SK-N-SH treated with all-trans-retinoic acid at 6 μM for 48 hours (cell line): Measurements from ENCODE around the gene NPC1.
"Not testable (repeated sequence)": the region's sequence is repeated elsewhere in the genome, so short reads cannot be mapped to it uniquely, and the experiment has no call there.

Experiments
- ATAC-seq: fragments of 200-7000 bp; cut with Tn5 transposase; 3 replicates; pipeline ENCODE4 v1.9.1; 2020; ENCODE audit warnings: mild to moderate bottlenecking, moderate library complexity
- CSDC2 ChIP-seq: fragments of 250-450 bp; sonication (Bioruptor Pico); IDR thresholded peaks from 2 replicates; pipeline ENCODE4 v1.5.0; 2020; ENCODE audit warnings: mild to moderate bottlenecking, moderate library complexity
- ESRRG ChIP-seq: fragments of 250-450 bp; sonication (Bioruptor Pico); IDR thresholded peaks from 2 replicates; pipeline ENCODE4 v1.6.1; 2021; ENCODE audit warnings: mild to moderate bottlenecking
- ISL1 ChIP-seq: fragments of 250-450 bp; sonication (Bioruptor Pico); IDR thresholded peaks from 2 replicates; pipeline ENCODE4 v2.1.2; 2022; ENCODE audit warnings: mild to moderate bottlenecking, moderate library complexity
- OSR1 ChIP-seq: fragments of 250-450 bp; sonication (Bioruptor Pico); IDR thresholded peaks from 2 replicates; pipeline ENCODE4 v1.8.0; 2022; ENCODE audit warnings: moderate library complexity, mild to moderate bottlenecking, inconsistent platforms
- RARB ChIP-seq: fragments of 250-450 bp; sonication (Bioruptor Pico); IDR thresholded peaks from 2 replicates; pipeline ENCODE4 v1.8.0; 2021; ENCODE audit warnings: mild to moderate bottlenecking, moderate library complexity
- SNAI2 ChIP-seq: fragments of 250-450 bp; sonication (Bioruptor Pico); IDR thresholded peaks from 2 replicates; pipeline ENCODE4 v1.5.0; 2020; ENCODE audit warnings: mild to moderate bottlenecking, moderate library complexity
- TCF4 ChIP-seq: fragments of 250-450 bp; sonication (Bioruptor Pico); IDR thresholded peaks from 2 replicates; pipeline ENCODE4 v1.8.0; 2021; ENCODE audit warnings: mild to moderate bottlenecking, moderate library complexity, borderline replicate concordance
- TOX ChIP-seq: fragments of 250-450 bp; sonication (Bioruptor Pico); IDR thresholded peaks from 2 replicates; pipeline ENCODE4 v1.8.0; 2021; ENCODE audit warnings: mild to moderate bottlenecking, moderate library complexity, borderline replicate concordance
- ZC3H10 ChIP-seq: fragments of 250-450 bp; sonication (Bioruptor Pico); IDR thresholded peaks from 2 replicates; pipeline ENCODE4 v1.5.1; 2021; ENCODE audit warnings: mild to moderate bottlenecking, moderate library complexity
- ZFP3 ChIP-seq: fragments of 250-450 bp; sonication (Bioruptor Pico); IDR thresholded peaks from 2 replicates; pipeline ENCODE4 v1.5.0; 2020; ENCODE audit warnings: mild to moderate bottlenecking, moderate library complexity
- ZNF565 ChIP-seq: fragments of 450-650 bp; formaldehyde crosslinking; conservative IDR thresholded peaks from 2 replicates; pipeline ENCODE4 v1.5.0; 2020; ENCODE audit warnings: low read depth, mild to moderate bottlenecking, moderate library complexity
- ZNF70 ChIP-seq: fragments of 450-650 bp; formaldehyde crosslinking; IDR thresholded peaks from 2 replicates; pipeline ENCODE4 v1.5.0; 2020; ENCODE audit warnings: mild to moderate bottlenecking, moderate library complexity
- ZNF8 ChIP-seq: fragments of 450-650 bp; formaldehyde crosslinking; IDR thresholded peaks from 2 replicates; pipeline ENCODE4 v1.5.0; 2020; ENCODE audit warnings: mild to moderate bottlenecking, moderate library complexity
- TF ChIP-seq, protein P1 (sequence below): fragments of 250-450 bp; sonication (Bioruptor Pico); IDR thresholded peaks from 2 replicates; pipeline ENCODE4 v1.5.1; 2021; ENCODE audit warnings: mild to moderate bottlenecking, moderate library complexity
- TF ChIP-seq, protein P2 (sequence below): fragments of 250-450 bp; sonication (Bioruptor Pico); IDR thresholded peaks from 2 replicates; pipeline ENCODE4 v1.8.0; 2021; ENCODE audit warnings: low read depth, mild to moderate bottlenecking, moderate library complexity, borderline replicate concordance
- TF ChIP-seq, protein P3 (sequence below): fragments of 250-450 bp; sonication (Bioruptor Pico); IDR thresholded peaks from 2 replicates; pipeline ENCODE4 v1.5.1; 2020; ENCODE audit warnings: low read depth, mild to moderate bottlenecking, moderate library complexity
- TF ChIP-seq, protein P4 (sequence below): fragments of 250-450 bp; sonication (Bioruptor Pico); IDR thresholded peaks from 2 replicates; pipeline ENCODE4 v1.8.0; 2020; ENCODE audit warnings: mild to moderate bottlenecking, moderate library complexity, borderline replicate concordance
- TF ChIP-seq, protein P5 (sequence below): fragments of 250-450 bp; sonication (Bioruptor Pico); IDR thresholded peaks from 2 replicates; pipeline ENCODE4 v1.5.0; 2020; ENCODE audit warnings: mild to moderate bottlenecking, moderate library complexity

Gene NPC1

GRCh38 chr18:23614413-23614812, 28.1 kb upstream of the NPC1 start:
- ATAC-seq: no peak

DNA sequence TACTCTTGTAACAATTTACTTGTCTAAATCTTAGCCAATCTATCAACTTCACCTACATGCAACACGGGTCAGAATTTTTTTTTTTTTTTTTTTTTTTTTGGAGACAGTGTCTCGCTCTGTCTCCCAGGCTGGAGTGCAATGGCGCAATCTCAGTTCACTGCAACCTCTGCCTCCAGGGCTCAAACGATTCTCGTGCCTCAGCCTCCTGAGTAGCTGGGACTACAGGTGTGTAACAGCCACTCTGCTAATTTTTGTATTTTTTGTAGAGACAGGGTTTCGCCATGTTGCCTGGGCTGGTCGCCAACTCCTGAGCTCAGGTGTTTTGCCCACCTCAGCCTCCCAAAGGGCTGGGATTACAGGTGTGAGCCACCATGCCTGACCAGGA, 26.8 kb upstream of the NPC1 start:
- ATAC-seq: not testable (repeated sequence)

More at GRCh38 chr18:23614413-23614812, 28.1 kb upstream of the NPC1 start:
- no peak for TF ChIP-seq ZNF8 (CRISPR knock-in tag)
- TF ChIP-seq, protein P1, sequence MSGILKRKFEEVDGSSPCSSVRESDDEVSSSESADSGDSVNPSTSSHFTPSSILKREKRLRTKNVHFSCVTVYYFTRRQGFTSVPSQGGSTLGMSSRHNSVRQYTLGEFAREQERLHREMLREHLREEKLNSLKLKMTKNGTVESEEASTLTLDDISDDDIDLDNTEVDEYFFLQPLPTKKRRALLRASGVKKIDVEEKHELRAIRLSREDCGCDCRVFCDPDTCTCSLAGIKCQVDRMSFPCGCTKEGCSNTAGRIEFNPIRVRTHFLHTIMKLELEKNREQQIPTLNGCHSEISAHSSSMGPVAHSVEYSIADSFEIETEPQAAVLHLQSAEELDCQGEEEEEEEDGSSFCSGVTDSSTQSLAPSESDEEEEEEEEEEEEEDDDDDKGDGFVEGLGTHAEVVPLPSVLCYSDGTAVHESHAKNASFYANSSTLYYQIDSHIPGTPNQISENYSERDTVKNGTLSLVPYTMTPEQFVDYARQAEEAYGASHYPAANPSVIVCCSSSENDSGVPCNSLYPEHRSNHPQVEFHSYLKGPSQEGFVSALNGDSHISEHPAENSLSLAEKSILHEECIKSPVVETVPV (CRISPR knock-in tag): no peak
- TF ChIP-seq, protein P2, sequence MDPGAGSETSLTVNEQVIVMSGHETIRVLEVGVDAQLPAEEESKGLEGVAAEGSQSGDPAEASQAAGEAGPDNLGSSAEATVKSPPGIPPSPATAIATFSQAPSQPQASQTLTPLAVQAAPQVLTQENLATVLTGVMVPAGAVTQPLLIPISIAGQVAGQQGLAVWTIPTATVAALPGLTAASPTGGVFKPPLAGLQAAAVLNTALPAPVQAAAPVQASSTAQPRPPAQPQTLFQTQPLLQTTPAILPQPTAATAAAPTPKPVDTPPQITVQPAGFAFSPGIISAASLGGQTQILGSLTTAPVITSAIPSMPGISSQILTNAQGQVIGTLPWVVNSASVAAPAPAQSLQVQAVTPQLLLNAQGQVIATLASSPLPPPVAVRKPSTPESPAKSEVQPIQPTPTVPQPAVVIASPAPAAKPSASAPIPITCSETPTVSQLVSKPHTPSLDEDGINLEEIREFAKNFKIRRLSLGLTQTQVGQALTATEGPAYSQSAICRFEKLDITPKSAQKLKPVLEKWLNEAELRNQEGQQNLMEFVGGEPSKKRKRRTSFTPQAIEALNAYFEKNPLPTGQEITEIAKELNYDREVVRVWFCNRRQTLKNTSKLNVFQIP: no peak
- TF ChIP-seq, protein P3, sequence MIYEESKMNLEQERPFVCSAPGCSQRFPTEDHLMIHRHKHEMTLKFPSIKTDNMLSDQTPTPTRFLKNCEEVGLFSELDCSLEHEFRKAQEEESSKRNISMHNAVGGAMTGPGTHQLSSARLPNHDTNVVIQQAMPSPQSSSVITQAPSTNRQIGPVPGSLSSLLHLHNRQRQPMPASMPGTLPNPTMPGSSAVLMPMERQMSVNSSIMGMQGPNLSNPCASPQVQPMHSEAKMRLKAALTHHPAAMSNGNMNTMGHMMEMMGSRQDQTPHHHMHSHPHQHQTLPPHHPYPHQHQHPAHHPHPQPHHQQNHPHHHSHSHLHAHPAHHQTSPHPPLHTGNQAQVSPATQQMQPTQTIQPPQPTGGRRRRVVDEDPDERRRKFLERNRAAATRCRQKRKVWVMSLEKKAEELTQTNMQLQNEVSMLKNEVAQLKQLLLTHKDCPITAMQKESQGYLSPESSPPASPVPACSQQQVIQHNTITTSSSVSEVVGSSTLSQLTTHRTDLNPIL (CRISPR knock-in tag): no peak
- no peak for TF ChIP-seq ZC3H10 (CRISPR knock-in tag)
- no peak for TF ChIP-seq ZNF70 (CRISPR knock-in tag)
- TF ChIP-seq TOX: no peak
- no peak for TF ChIP-seq TCF4 (CRISPR knock-in tag)
- TF ChIP-seq ZFP3: no peak
- TF ChIP-seq, protein P4, sequence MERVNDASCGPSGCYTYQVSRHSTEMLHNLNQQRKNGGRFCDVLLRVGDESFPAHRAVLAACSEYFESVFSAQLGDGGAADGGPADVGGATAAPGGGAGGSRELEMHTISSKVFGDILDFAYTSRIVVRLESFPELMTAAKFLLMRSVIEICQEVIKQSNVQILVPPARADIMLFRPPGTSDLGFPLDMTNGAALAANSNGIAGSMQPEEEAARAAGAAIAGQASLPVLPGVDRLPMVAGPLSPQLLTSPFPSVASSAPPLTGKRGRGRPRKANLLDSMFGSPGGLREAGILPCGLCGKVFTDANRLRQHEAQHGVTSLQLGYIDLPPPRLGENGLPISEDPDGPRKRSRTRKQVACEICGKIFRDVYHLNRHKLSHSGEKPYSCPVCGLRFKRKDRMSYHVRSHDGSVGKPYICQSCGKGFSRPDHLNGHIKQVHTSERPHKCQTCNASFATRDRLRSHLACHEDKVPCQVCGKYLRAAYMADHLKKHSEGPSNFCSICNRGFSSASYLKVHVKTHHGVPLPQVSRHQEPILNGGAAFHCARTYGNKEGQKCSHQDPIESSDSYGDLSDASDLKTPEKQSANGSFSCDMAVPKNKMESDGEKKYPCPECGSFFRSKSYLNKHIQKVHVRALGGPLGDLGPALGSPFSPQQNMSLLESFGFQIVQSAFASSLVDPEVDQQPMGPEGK (CRISPR knock-in tag): no peak
- no peak for TF ChIP-seq ESRRG (CRISPR knock-in tag)
- TF ChIP-seq, all 23 proteins: peak for 0

GRCh38 chr18:23612434-23613090, 26.3 kb upstream of the NPC1 start:
- ATAC-seq: no peak
- TF ChIP-seq TOX (no peak), SNAI2 (CRISPR knock-in tag) (no peak), OSR1 (CRISPR knock-in tag) (no peak)
- TF ChIP-seq, protein P1 (CRISPR knock-in tag): no peak

GRCh38 chr18:23609390-23610023, 23.2 kb upstream of the NPC1 start:
- TF ChIP-seq CSDC2 (CRISPR knock-in tag) (no peak), ZFP3 (0 out of 2 replicates have a peak, but pooled peaks have one; percentile 39), TCF4 (CRISPR knock-in tag) (no peak), RARB (CRISPR knock-in tag) (no peak), ZNF565 (CRISPR knock-in tag) (no peak), SNAI2 (CRISPR knock-in tag) (no peak), ISL1 (CRISPR knock-in tag) (0 out of 2 replicates have a peak, but pooled peaks have one; percentile 33), TOX (no peak)
- TF ChIP-seq, protein P3 (CRISPR knock-in tag): no peak
- TF ChIP-seq, protein P5, sequence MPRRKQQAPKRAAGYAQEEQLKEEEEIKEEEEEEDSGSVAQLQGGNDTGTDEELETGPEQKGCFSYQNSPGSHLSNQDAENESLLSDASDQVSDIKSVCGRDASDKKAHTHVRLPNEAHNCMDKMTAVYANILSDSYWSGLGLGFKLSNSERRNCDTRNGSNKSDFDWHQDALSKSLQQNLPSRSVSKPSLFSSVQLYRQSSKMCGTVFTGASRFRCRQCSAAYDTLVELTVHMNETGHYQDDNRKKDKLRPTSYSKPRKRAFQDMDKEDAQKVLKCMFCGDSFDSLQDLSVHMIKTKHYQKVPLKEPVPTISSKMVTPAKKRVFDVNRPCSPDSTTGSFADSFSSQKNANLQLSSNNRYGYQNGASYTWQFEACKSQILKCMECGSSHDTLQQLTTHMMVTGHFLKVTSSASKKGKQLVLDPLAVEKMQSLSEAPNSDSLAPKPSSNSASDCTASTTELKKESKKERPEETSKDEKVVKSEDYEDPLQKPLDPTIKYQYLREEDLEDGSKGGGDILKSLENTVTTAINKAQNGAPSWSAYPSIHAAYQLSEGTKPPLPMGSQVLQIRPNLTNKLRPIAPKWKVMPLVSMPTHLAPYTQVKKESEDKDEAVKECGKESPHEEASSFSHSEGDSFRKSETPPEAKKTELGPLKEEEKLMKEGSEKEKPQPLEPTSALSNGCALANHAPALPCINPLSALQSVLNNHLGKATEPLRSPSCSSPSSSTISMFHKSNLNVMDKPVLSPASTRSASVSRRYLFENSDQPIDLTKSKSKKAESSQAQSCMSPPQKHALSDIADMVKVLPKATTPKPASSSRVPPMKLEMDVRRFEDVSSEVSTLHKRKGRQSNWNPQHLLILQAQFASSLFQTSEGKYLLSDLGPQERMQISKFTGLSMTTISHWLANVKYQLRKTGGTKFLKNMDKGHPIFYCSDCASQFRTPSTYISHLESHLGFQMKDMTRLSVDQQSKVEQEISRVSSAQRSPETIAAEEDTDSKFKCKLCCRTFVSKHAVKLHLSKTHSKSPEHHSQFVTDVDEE (CRISPR knock-in tag): no peak
- no peak for ATAC-seq
